Measurements from ENCODE around the gene GMPR.
A peak's percentile ranks its signal among the peaks of the same experiment; 100 is the strongest.

Gene GMPR

DNA sequence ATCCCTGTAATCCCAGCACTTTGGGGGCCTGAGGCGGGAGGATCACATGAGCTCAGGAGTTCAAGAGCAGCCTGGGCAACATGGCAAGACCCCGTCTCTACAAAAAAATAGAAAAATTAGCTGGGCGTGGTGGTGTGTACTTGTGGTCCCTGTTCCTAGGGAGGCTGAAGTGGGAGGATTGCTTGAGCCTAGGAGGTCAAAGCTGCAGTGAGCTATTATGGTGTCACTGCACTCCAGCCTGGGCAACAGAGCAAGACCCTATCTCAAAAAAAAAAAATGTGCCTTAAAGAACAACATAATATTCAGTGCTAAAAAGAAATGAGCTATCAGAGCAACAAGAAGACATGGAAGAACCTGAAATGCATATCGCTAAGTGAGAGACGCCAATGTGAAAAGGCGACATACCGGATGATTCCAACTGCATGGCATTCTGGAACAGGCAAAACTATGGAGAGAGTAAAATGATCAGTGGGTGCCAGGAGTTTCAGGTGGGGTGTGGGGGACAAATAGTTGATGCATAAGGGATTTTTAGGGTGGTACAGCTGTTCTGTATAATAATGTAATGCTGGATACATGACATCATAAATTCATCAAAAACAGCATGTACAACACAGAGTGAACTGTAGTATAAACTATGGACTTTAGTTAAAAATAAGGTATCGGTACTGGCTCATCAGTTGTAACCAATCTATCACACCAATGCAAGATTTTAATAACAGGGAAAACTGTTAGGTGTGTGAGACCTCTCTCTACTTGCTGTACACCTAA is 80.8 kb downstream of the GMPR start:
- no peak overlapping the region for H3K27ac ChIP-seq
- peaks cover 20% of the 10 kb centered on the region for H3K36me3 ChIP-seq
- H3K4me1 ChIP-seq (ENCODE audit: control insufficient read depth in 1 of 2, insufficient read depth in 1 of 2, low read depth in 1 of 2, low read length in 1 of 2): peaks cover 6 to 11% of the 10 kb centered on the region in 2 experiments
- no peaks in the 10 kb centered on the region for H3K27me3 ChIP-seq
- H3K4me3 ChIP-seq (ENCODE audit: low read depth in 1 of 2, low read length in 1 of 2): no peak overlapping the region
- TF ChIP-seq, protein P1, sequence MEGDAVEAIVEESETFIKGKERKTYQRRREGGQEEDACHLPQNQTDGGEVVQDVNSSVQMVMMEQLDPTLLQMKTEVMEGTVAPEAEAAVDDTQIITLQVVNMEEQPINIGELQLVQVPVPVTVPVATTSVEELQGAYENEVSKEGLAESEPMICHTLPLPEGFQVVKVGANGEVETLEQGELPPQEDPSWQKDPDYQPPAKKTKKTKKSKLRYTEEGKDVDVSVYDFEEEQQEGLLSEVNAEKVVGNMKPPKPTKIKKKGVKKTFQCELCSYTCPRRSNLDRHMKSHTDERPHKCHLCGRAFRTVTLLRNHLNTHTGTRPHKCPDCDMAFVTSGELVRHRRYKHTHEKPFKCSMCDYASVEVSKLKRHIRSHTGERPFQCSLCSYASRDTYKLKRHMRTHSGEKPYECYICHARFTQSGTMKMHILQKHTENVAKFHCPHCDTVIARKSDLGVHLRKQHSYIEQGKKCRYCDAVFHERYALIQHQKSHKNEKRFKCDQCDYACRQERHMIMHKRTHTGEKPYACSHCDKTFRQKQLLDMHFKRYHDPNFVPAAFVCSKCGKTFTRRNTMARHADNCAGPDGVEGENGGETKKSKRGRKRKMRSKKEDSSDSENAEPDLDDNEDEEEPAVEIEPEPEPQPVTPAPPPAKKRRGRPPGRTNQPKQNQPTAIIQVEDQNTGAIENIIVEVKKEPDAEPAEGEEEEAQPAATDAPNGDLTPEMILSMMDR (IDR thresholded peaks at IDR 0.05): no peak
- no peaks in the 10 kb centered on the region for H3K9me3 ChIP-seq

DNA sequence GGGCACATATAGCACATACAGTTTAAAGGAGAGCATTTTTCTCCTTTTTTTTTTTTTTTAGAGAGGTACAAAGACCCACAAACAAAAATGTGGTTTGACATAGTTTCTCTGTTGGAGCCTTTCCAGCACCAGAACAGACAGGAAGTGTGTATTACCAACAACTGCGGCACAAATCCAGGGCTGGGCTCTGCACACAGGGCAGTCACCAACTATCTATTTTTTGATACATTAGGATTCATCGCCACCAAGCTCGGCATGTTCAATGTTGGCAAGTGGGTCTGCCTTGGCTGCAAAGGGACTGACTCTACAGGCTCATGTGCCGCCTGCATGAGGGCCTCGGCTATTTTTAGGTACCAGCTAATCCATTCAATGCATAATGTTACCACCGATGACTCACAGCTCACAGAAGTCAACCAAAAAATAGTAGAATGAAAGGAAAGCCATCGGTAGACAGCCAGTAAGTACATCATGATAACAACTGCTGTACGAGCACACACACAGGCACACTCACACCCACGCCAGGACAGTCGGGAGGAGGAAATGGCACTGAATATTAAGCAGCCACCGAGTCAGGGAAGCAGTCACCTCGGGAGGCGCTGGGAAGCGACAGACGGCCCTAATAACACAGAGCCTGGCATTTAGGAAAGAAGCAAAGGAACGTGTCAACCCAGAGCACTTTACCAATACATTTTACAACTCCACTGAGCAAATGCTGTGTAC is 81.6 kb downstream of the GMPR start:
- Histone ChIP-seq H3K27me3 (no peaks in the 10 kb centered on the region), H3K27ac (peak overlapping the region; percentile 6), H3K36me3 (peaks cover 20% of the 10 kb centered on the region), H3K4me1 (ENCODE audit: control insufficient read depth in 1 of 2, insufficient read depth in 1 of 2, low read depth in 1 of 2, low read length in 1 of 2) (peaks cover 6 to 11% of the 10 kb centered on the region in 2 experiments), H3K4me3 (ENCODE audit: low read depth in 1 of 2, low read length in 1 of 2) (no peak overlapping the region), H3K9me3 (no peaks in the 10 kb centered on the region)
- TF ChIP-seq, protein P1 (IDR thresholded peaks at IDR 0.05): no peak

DNA sequence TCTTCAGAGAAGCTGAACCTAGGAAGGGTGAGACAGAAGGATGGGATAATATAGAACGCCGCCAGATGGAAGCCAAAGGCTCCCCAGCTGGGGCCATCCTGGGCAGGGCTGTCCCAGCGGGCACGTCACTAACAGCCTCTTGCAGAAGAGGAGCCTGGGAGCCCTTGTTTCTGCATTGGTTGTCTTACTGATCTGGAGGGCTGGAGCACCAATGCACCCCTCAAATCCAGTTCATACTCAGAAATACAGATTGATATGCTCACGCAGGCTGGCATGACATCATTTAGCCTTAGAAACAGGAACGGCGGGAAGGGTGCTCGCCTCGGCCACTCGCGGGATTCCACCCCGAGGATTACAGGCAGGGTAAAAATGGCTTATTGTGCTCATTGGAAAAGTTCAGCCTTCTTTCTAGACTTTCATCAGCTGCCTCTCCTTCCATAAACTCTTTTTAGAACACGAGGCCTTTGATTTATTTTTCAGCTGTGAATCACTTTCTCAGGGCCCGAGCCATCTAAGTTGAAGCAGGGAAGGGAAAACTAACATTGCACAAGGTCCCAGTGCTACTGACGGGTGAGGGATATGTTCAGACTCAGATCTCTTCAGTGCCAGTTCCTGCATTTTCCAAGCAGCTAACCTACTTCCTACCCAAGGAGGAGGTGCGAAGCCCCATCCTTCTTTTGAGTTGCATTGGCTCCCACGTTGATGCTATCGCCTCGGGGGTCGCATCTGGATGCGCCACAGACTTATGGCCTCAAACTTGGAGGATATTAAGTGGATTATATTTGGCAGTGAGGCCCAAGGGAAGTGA is 82.3 kb downstream of the GMPR start:
- Histone ChIP-seq H3K27me3 (no peaks in the 10 kb centered on the region), H3K9me3 (no peaks in the 10 kb centered on the region), H3K36me3 (peaks cover 25% of the 10 kb centered on the region), H3K4me1 (ENCODE audit: control insufficient read depth in 1 of 2, insufficient read depth in 1 of 2, low read depth in 1 of 2, low read length in 1 of 2) (peaks cover 6 to 11% of the 10 kb centered on the region in 2 experiments), H3K27ac (no peak overlapping the region), H3K4me3 (ENCODE audit: low read depth in 1 of 2, low read length in 1 of 2) (no peak overlapping the region)
- TF ChIP-seq, protein P1 (IDR thresholded peaks at IDR 0.05): no peak

DNA sequence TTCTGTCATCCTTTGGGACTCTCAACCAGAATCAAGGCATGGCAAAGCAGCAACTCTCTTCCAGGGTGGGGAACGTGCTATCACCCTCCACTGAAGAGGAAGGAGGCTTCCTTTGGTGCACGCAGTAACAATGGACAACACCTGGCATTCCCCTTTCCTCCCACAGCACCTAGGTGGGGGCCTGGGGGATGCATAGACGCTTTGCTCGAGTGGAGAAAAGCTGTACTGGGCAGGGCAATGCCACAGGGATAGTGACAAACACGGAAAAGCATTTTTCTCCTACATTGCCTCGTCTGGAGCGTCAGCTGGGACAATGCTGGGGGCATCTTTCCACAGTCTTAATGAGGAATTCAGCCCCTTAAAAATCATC is 82.9 kb downstream of the GMPR start:
- H3K27ac ChIP-seq: no peak overlapping the region
- TF ChIP-seq, protein P1 (IDR thresholded peaks at IDR 0.05): no peak
- peaks cover 31% of the 10 kb centered on the region for H3K36me3 ChIP-seq
- no peak overlapping the region for H3K4me3 ChIP-seq (ENCODE audit: low read depth in 1 of 2, low read length in 1 of 2)
- H3K9me3 ChIP-seq: no peaks in the 10 kb centered on the region
- H3K4me1 ChIP-seq (ENCODE audit: control insufficient read depth in 1 of 2, insufficient read depth in 1 of 2, low read depth in 1 of 2, low read length in 1 of 2): peaks cover 6 to 11% of the 10 kb centered on the region in 2 experiments
- no peaks in the 10 kb centered on the region for H3K27me3 ChIP-seq

DNA sequence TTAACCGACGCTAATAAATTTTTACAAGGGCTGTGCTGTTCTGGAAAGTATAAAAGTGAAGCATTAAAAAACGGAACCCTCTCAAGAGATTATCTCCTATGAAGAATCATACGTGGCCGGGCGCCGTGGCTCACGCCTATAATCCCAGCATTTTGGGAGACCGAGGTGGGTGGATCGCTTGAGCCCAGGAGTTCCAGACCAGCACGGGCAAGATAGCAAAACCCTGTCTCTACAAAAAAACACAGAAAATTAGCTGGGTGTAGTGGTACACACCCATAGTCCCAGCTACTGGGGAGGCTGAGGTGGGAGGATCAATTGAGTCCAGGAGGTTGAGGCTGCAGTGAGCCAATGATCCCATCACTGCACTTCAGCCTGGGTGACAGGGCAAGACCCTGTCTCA is 83.4 kb downstream of the GMPR start:
- Histone ChIP-seq H3K27me3 (no peaks in the 10 kb centered on the region), H3K36me3 (peaks cover 36% of the 10 kb centered on the region), H3K4me3 (ENCODE audit: low read depth in 1 of 2, low read length in 1 of 2) (no peak overlapping the region), H3K27ac (no peak overlapping the region), H3K9me3 (no peaks in the 10 kb centered on the region), H3K4me1 (ENCODE audit: control insufficient read depth in 1 of 2, insufficient read depth in 1 of 2, low read depth in 1 of 2, low read length in 1 of 2) (peaks cover 6 to 11% of the 10 kb centered on the region in 2 experiments)
- TF ChIP-seq, protein P1 (IDR thresholded peaks at IDR 0.05): no peak

Measured in neutrophil (primary cell).